SU-DHL-6 (cell line): ENCODE measurements around the gene PIK3R1.

ENCODE experiments used
- H2AFZ ChIP-seq: fragments of 200-600 bp; sonication (generic); 2 replicates; pipeline ENCODE4 v1.6.1; 2014; ENCODE audit warnings: low read depth, mild to moderate bottlenecking, moderate library complexity, mixed read lengths, antibody characterized with exemption, low read length; ENCODE audit not compliant: severe bottlenecking
- H3F3A ChIP-seq: fragments of 200-600 bp; shearing (Covaris generic); 2 replicates; pipeline ENCODE4 v1.6.0; 2016; ENCODE audit warnings: antibody characterized with exemption, mild to moderate bottlenecking; ENCODE audit not compliant: insufficient read depth
- H3K27ac ChIP-seq: fragments of 200-600 bp; sonication (generic); 2 replicates; pipeline ENCODE4 v1.5.1; 2016; ENCODE audit warnings: low read depth, mild to moderate bottlenecking, low read length, moderate library complexity, mixed read lengths
- H3K27me3 ChIP-seq: fragments of 200-600 bp; sonication (generic), shearing (Covaris generic); 2 replicates; pipeline ENCODE4 v1.6.0; 2014; ENCODE audit warnings: mild to moderate bottlenecking, low read length
- H3K36me3 ChIP-seq: fragments of 200-600 bp; sonication (generic); 2 replicates; pipeline ENCODE4 v1.6.1; 2014; ENCODE audit warnings: mild to moderate bottlenecking, low read length, mixed read lengths
- H3K4me2 ChIP-seq: fragments of 300-600, 200-600 bp; shearing (Covaris generic), sonication (generic); 2 replicates; pipeline ENCODE4 v1.6.0; 2014; ENCODE audit warnings: low read length, low read depth, mild to moderate bottlenecking; ENCODE audit not compliant: poor library complexity, severe bottlenecking
- H3K4me3 ChIP-seq: fragments of 200-600 bp; sonication (generic); 2 replicates; pipeline ENCODE4 v1.5.1; 2014; ENCODE audit warnings: antibody characterized with exemption, low read length, mild to moderate bottlenecking, mixed read lengths; ENCODE audit not compliant: insufficient read depth, poor library complexity, severe bottlenecking
- H3K79me2 ChIP-seq: fragments of 200-600 bp; sonication (generic); 2 replicates; pipeline ENCODE4 v1.6.1; 2014; ENCODE audit warnings: mild to moderate bottlenecking, low read length, moderate library complexity; ENCODE audit not compliant: insufficient read depth
- H3K9ac ChIP-seq: fragments of 200-600 bp; sonication (generic); 2 replicates; pipeline ENCODE4 v1.7.0; 2014; ENCODE audit warnings: mild to moderate bottlenecking, low read length
- H3K9me2 ChIP-seq: fragments of 200-600 bp; sonication (generic); replicated peaks from 2 replicates; pipeline ENCODE4 v1.6.1; 2014; ENCODE audit warnings: low read length; ENCODE audit not compliant: insufficient read depth
- H3K9me3 ChIP-seq: fragments of 200-600 bp; sonication (generic); 2 replicates; pipeline ENCODE4 v1.6.1; 2014; ENCODE audit warnings: low read length, mixed read lengths; ENCODE audit not compliant: insufficient read depth
- H4K20me1 ChIP-seq: fragments of 200-600 bp; sonication (generic); 2 replicates; pipeline ENCODE4 v1.6.1; 2014; ENCODE audit warnings: low read depth, mild to moderate bottlenecking, antibody characterized with exemption, low read length, moderate library complexity, mixed read lengths
- CTCF ChIP-seq: fragments of 200-600 bp; sonication (generic); IDR thresholded peaks from one replicate; pipeline ENCODE4 v1.5.1; 2017; ENCODE audit warnings: antibody characterized with exemption, mild to moderate bottlenecking, low read length, moderate library complexity; ENCODE audit not compliant: insufficient read depth, poor library complexity, severe bottlenecking
- EZH2phosphoT487 ChIP-seq: fragments of 200-600 bp; sonication (generic), shearing (Covaris generic); conservative IDR thresholded peaks from 2 replicates; pipeline ENCODE4 v1.6.1; 2018; ENCODE audit warnings: mild to moderate bottlenecking, antibody characterized with exemption, low read length, moderate library complexity, mixed read lengths

PIK3R1 gene

GRCh38 chr5:68315679-68316271 is 100.2 kb downstream of the PIK3R1 start:
- Histone ChIP-seq H3K79me2 (no peaks in the 10 kb centered on the region), H4K20me1 (no peaks in the 10 kb centered on the region), H3K4me3 (no peak overlapping the region), H3K27me3 (no peaks in the 10 kb centered on the region), H3K27ac (no peak overlapping the region), H3K4me2 (no peak overlapping the region), H3F3A (no peaks in the 10 kb centered on the region), H2AFZ (no peak overlapping the region), H3K36me3 (no peaks in the 10 kb centered on the region), H3K9me3 (no peaks in the 10 kb centered on the region), H3K9ac (no peak overlapping the region), H3K9me2 (no peaks in the 10 kb centered on the region)
- TF ChIP-seq CTCF (no peak), EZH2phosphoT487 (no peak)

DNA sequence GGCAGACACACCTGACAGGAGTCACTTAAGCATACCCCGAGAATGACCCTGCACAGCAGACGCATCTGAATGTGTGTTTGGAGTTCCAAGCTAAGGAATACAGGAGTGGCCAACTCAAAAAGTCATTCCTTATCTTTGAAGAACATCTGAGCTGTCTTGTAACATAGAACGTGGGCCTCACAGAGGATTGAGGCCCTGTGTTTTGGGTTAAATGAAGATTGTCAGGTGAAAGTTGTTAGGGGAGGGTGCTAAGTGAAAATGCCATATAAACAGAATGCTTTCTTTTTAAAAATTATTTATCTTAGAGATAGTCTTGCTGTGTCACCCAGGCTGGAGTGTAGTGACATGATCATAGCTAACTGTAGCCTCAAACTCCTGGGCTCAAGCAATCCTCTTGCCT is 100.9 kb downstream of the PIK3R1 start:
- no peaks in the 10 kb centered on the region for H3K27me3 ChIP-seq
- TF ChIP-seq EZH2phosphoT487 (no peak), CTCF (no peak)

GRCh38 chr5:68317646-68318045 is 102.1 kb downstream of the PIK3R1 start:
- no peak for TF ChIP-seq EZH2phosphoT487
- no peak for TF ChIP-seq CTCF
- H3K9ac ChIP-seq: no peak overlapping the region
- no peaks in the 10 kb centered on the region for H3K79me2 ChIP-seq
- H3K36me3 ChIP-seq: no peaks in the 10 kb centered on the region
- no peaks in the 10 kb centered on the region for H4K20me1 ChIP-seq
- H3K4me2 ChIP-seq: no peak overlapping the region
- no peaks in the 10 kb centered on the region for H3F3A ChIP-seq
- no peaks in the 10 kb centered on the region for H3K27me3 ChIP-seq
- no peaks in the 10 kb centered on the region for H3K9me2 ChIP-seq
- no peak overlapping the region for H2AFZ ChIP-seq
- H3K27ac ChIP-seq: no peak overlapping the region
- H3K4me3 ChIP-seq: no peak overlapping the region
- no peaks in the 10 kb centered on the region for H3K9me3 ChIP-seq

More for the DNA sequence above, 100.9 kb downstream of the PIK3R1 start:
- Histone ChIP-seq H3F3A (no peaks in the 10 kb centered on the region), H4K20me1 (no peaks in the 10 kb centered on the region), H3K4me3 (no peak overlapping the region), H3K36me3 (no peaks in the 10 kb centered on the region), H3K9ac (no peak overlapping the region), H3K9me2 (no peaks in the 10 kb centered on the region), H2AFZ (no peak overlapping the region), H3K27ac (no peak overlapping the region), H3K9me3 (no peaks in the 10 kb centered on the region), H3K79me2 (no peaks in the 10 kb centered on the region), H3K4me2 (no peak overlapping the region)
